GM18868 (cell line): ENCODE data around the gene SELENOW.

Experiments used
- ATAC-seq: cut with Tn5 transposase; IDR thresholded peaks from one replicate; pipeline ENCODE4 v1.9.1; 2021; ENCODE audit warnings: mild to moderate bottlenecking, moderate library complexity; ENCODE audit not compliant: unreplicated experiment

The SELENOW gene

DNA sequence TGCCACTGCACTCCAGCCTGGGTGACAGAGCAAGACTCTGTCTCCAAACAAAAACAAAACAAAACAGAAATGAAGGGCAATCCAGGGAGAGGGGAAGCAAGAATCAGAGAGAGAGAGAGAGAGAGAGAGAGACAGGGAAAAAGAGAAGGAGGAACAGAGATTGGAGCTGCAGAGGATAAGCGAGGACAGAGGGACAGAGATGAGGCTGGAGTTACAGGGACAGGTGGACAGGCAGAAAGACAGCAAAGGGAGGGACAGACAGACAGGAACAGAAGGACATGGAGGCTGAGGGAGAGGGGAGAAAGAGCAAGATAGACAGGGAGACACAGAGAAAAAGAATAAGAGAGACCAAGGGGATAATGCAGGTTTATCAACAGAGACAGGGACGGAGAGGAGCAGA lies 41.9 kb downstream of the SELENOW start:
- no peak for ATAC-seq

- ATAC-seq = no peak
These were observed 43.0 kb downstream of the SELENOW start, which contains the start of gene CRX for GRCh38 chr19:47821460-47822020. Gene CRX, plus strand, starts transcription at chr19:47821937. Its CDS starts 12,507 bp downstream, at chr19:47834444.

GRCh38 chr19:47824396-47824795 lies 45.9 kb downstream of the SELENOW start:
- ATAC-seq = no peak

GRCh38 chr19:47826800-47827199 lies 48.3 kb downstream of the SELENOW start:
- ATAC-seq = no peak

- ATAC-seq = no peak
These were observed 54.2 kb downstream of the SELENOW start for GRCh38 chr19:47832723-47833122.
